ENCODE results near the gene SOS1.
"Not testable (repeated sequence)": the region's sequence is repeated elsewhere in the genome, so short reads cannot be mapped to it uniquely, and the experiment has no call there.

SOS1 gene

GRCh38 chr2:39138837-39139211, 18.0 kb upstream of the SOS1 start:
- Histone ChIP-seq H3K4me1 (ENCODE audit: low read length) (peaks cover 62% of the 10 kb centered on the region), H2AFZ (ENCODE audit: low read depth, low read length) (no peak overlapping the region), H3K9ac (ENCODE audit: low read length) (no peak overlapping the region), H3K36me3 (replicated peaks; ENCODE audit: low read depth, low read length) (no peaks in the 10 kb centered on the region), H3K27me3 (ENCODE audit: low read depth, low read length) (no peaks in the 10 kb centered on the region), H4K20me1 (ENCODE audit: insufficient read depth, low read length) (no peaks in the 10 kb centered on the region), H3K79me2 (ENCODE audit: low read length) (no peaks in the 10 kb centered on the region), H3K27ac (ENCODE audit: low read length) (no peak overlapping the region), H3K9me3 (ENCODE audit: insufficient read depth, low read length) (no peaks in the 10 kb centered on the region), H3K4me3 (ENCODE audit: low read length) (no peak overlapping the region), H3K4me2 (ENCODE audit: low read length) (no peak overlapping the region)
- no peak for TF ChIP-seq EZH2phosphoT487 (IDR thresholded peaks at IDR 0.05; ENCODE audit: low read depth)
- no peak for TF ChIP-seq CTCF (IDR thresholded peaks at IDR 0.05; ENCODE audit: low read depth, low read length)

DNA sequence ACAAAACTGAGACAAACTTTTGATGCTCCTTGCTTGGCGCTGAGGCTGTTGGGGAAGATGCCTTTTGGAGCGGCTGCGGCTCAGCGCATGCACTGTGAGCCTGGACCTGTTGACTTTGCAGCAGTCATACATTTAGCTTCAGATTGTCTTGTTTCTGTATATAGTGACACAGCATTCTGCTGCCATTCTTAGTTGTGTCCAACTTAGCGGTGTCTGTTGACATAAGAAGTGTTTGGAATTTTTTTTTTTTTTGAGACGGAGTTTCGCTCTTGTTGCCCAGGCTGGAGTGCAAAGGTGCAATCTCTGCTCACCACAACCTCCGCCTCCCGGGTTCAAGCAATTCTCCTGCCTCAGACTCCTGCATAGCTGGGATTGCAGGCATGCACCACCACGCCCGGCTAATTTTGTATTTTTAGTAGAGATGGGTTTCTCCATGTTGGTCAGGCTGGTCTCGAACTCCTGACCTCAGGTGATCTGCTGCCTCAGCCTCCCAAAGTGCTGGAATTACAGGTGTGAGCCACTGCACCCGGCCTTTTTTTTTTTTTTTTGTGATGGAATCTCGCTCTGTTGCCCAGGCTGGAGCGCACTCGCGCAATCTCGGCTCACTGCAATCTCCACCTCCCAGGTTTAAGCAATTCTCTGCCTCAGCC, 17.5 kb upstream of the SOS1 start:
- H3K27me3 ChIP-seq (ENCODE audit: low read depth, low read length); H3K79me2 ChIP-seq (ENCODE audit: low read length); H3K4me3 ChIP-seq (ENCODE audit: low read length); H3K9ac ChIP-seq (ENCODE audit: low read length); H2AFZ ChIP-seq (ENCODE audit: low read depth, low read length); H3K4me2 ChIP-seq (ENCODE audit: low read length); H3K27ac ChIP-seq (ENCODE audit: low read length); H3K36me3 ChIP-seq (replicated peaks; ENCODE audit: low read depth, low read length); H4K20me1 ChIP-seq (ENCODE audit: insufficient read depth, low read length); H3K9me3 ChIP-seq (ENCODE audit: insufficient read depth, low read length): not testable (repeated sequence)
- peaks cover 60% of the 10 kb centered on the region for H3K4me1 ChIP-seq (ENCODE audit: low read length)

DNA sequence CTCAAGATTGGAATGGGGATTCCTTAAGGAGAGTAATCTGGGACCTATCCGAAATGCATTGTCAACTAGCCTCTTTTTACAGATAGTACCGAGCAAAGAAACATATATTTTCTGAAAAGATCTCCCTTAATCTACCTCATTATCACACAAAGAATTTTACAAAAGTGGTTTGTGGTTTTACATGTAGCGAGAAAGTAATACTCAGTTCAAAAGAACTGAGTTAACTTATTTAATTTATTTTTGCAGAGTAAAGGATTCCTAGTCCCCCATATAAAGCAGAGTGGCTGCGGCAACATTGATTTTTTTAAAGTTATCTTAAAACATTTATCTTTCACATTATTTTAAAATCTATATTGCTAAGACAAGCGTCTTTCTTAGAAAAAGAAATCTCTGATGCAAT, 15.9 kb upstream of the SOS1 start:
- H3K27me3 ChIP-seq (ENCODE audit: low read depth, low read length) = no peaks in the 10 kb centered on the region
- no peaks in the 10 kb centered on the region for H3K9me3 ChIP-seq (ENCODE audit: insufficient read depth, low read length)
- H3K4me2 ChIP-seq (ENCODE audit: low read length) = no peak overlapping the region
- no peaks in the 10 kb centered on the region for H4K20me1 ChIP-seq (ENCODE audit: insufficient read depth, low read length)
- no peak for TF ChIP-seq CTCF (IDR thresholded peaks at IDR 0.05; ENCODE audit: low read depth, low read length)
- TF ChIP-seq EZH2phosphoT487 (IDR thresholded peaks at IDR 0.05; ENCODE audit: low read depth) = no peak
- no peak overlapping the region for H3K9ac ChIP-seq (ENCODE audit: low read length)
- peaks cover 47% of the 10 kb centered on the region for H3K4me1 ChIP-seq (ENCODE audit: low read length)
- H2AFZ ChIP-seq (ENCODE audit: low read depth, low read length) = no peak overlapping the region
- H3K4me3 ChIP-seq (ENCODE audit: low read length) = no peak overlapping the region
- H3K79me2 ChIP-seq (ENCODE audit: low read length) = no peaks in the 10 kb centered on the region
- H3K36me3 ChIP-seq (replicated peaks; ENCODE audit: low read depth, low read length) = no peaks in the 10 kb centered on the region
- H3K27ac ChIP-seq (ENCODE audit: low read length) = no peak overlapping the region

- Histone ChIP-seq H4K20me1 (ENCODE audit: insufficient read depth, low read length) (no peaks in the 10 kb centered on the region), H2AFZ (ENCODE audit: low read depth, low read length) (peak overlapping the region; percentile 68), H3K4me2 (ENCODE audit: low read length) (peak overlapping the region; percentile 57), H3K79me2 (ENCODE audit: low read length) (no peaks in the 10 kb centered on the region), H3K9ac (ENCODE audit: low read length) (peak overlapping the region; percentile 38; the same call in 1 of the 2 replicates), H3K4me1 (ENCODE audit: low read length) (peaks cover 37% of the 10 kb centered on the region), H3K9me3 (ENCODE audit: insufficient read depth, low read length) (no peaks in the 10 kb centered on the region), H3K4me3 (ENCODE audit: low read length) (0 out of 2 replicates have a peak overlapping the region, but pooled peaks have one; percentile 15), H3K27ac (ENCODE audit: low read length) (no peak overlapping the region), H3K27me3 (ENCODE audit: low read depth, low read length) (no peaks in the 10 kb centered on the region), H3K36me3 (replicated peaks; ENCODE audit: low read depth, low read length) (no peaks in the 10 kb centered on the region)
- TF ChIP-seq EZH2phosphoT487 (IDR thresholded peaks at IDR 0.05; ENCODE audit: low read depth) = no peak
- TF ChIP-seq CTCF (IDR thresholded peaks at IDR 0.05; ENCODE audit: low read depth, low read length) = no peak
Observed at GRCh38 chr2:39135690-39136259, 14.9 kb upstream of the SOS1 start.

All from OCI-LY3 (cell line).